GM18951 (cell line): ENCODE measurements around the gene MYO3B.

Experiments used
- POLR2A ChIP-seq: IDR thresholded peaks from 4 replicates; pipeline ENCODE4 v1.6.1; 2011; ENCODE audit warnings: mild to moderate bottlenecking; ENCODE audit not compliant: insufficient read length, insufficient read depth; ENCODE audit errors: extremely low read depth
- in situ Hi-C: fragments of 300-500 bp; cut with MboI; formaldehyde crosslinking; loops from one replicate; pipeline ENCODE4 v1.12.0; 2022; ENCODE audit warnings: low sequenced_read_pairs, mixed read lengths, inconsistent platforms; ENCODE audit not compliant: unreplicated experiment

Gene MYO3B

GRCh38 chr2:170368370-170368769, 190.4 kb downstream of the MYO3B start:
- in situ Hi-C loops: loop anchor here (10.0 kb wide), 1 partner anchor 446 kb away; the partner anchor contains the start of gene GAD1
- TF ChIP-seq POLR2A: no peak

DNA sequence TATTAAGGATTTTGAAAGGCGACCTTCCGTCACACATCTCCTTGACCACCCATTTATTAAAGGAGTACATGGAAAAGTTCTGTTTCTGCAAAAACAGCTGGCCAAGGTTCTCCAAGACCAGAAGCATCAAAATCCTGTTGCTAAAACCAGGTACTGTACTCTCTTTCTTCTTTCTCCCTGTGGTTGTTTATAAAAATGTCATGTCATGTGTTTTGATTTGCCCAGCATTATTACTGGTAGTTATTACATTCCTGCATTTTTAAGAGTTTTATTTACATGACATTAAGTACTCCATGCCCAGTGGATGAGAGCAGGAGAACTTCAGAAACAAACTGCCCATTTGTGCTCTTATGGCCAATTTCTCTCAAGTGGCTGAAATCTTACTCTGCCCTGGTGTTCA, 191.3 kb downstream of the MYO3B start:
- in situ Hi-C loops: loop anchor here (10.0 kb wide), 1 partner anchor 446 kb away; the partner anchor contains the start of gene GAD1
- no peak for TF ChIP-seq POLR2A

DNA sequence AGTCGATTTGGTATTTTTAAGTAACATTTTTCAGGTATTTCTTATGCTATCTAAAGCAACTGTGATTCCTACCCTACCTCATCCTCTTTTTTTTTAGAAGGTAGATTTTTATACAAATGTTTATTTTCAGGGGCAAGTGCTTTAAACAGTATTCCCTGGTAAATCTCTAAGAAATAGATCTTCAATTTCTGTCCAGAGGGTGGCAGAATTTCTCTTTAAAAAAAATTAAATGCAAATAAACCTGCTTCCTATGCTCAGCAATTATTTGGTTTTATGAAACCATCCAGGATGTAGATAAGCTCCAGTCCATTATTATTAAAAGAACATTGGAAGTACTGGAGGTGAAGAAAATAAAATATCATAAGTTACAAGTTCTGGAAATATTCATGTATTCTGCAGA, 191.9 kb downstream of the MYO3B start:
- in situ Hi-C loops: loop anchor here (10.0 kb wide), 1 partner anchor 445 kb away; the partner anchor contains the start of gene GAD1
- no peak for TF ChIP-seq POLR2A

- TF ChIP-seq POLR2A: no peak
- in situ Hi-C loops: no loop called here
Observed at GRCh38 chr2:170371231-170371998, 193.5 kb downstream of the MYO3B start.

DNA sequence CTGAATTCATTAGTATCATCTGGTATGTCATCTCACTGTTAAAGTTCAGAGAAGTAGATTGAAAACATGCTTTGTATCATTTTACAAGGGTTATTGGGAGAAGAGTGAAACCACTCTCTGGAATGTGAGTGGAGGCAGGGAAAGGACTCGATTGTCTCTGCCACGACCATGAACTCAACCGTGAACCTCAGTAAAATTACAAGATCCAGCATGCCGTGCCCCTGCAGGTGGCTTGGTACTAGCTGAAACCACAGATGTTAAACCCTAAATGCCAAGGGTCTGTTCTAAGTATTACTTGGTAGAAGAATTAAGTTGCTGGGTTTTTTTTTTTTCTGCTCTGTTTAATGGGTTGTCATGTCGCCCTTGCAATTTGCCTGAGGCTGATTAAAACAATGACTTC, 197.2 kb downstream of the MYO3B start:
- in situ Hi-C loops: no loop called here
- TF ChIP-seq POLR2A: no peak

DNA sequence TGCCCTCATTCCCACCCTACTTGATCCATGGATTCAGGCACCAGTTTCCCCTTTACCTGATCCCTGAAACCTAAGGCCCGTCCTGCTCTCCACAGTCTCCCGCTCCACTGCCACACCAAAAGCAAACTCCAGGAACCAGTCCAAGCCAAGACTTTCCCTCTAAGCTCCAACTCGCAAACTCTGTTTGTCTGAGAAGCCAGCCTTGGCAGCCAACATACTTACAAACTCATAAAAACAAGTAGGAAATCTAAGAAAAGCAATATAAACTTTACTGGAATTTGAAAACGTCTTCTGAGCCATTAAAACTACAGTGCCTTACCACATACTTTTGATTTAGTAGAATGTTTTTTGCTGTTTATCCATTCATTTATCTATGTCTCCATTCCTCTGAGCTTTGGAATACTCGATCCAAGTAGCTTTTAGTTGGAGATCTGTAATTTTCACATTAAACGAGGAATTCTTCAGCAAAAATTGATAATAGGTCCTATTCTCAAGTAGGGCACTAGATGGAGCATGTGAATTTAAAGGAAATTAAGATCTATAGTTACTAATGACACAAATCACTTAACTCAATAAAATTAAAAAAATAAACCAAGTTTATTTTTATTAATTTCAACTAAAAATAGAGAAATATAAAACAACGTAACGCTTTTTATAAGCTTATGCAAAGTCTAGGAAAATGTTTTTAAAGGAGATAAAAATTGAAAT, 199.7 kb downstream of the MYO3B start:
- TF ChIP-seq POLR2A: no peak
- in situ Hi-C loops: no loop called here

DNA sequence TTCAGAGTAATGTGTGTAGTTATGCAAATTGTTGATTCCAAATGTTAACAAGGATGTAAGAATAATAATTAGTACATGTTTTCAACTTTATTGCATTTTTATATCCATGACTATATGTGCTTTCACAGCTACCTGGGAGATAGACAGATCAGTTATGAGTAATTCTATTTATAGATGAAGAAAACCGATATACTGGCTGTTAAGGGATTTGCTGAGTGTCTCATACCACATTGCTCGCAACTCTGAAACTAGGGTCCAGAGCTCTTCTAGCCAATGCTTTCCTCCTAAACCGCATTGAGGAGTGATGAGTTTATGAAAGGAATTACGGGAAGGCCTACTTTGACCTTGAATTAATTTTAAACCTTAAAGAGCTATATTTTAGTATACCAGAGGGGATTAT, 202.3 kb downstream of the MYO3B start:
- TF ChIP-seq POLR2A: no peak
- in situ Hi-C loops: no loop called here

DNA sequence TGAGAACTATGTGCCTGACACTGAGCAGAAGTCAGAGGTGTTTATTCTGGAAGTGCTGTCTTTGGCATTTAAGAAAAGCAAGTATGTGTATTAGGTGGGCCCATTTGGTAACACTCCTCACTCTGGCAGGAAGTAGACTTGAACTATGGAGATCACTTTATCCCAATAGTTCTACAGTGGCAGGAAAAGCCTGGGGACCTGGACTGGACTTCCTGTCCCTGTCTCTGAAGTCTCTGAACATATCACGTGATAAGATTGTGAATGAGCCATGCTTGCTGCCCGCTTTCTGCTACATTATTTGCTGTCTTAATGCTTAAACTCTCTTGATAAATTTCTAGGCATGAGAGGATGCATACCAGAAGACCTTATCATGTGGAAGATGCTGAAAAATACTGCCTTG, 203.7 kb downstream of the MYO3B start:
- in situ Hi-C loops: no loop called here
- TF ChIP-seq POLR2A: no peak

GRCh38 chr2:170386554-170386953, 208.6 kb downstream of the MYO3B start:
- in situ Hi-C loops: no loop called here
- TF ChIP-seq POLR2A: no peak

DNA sequence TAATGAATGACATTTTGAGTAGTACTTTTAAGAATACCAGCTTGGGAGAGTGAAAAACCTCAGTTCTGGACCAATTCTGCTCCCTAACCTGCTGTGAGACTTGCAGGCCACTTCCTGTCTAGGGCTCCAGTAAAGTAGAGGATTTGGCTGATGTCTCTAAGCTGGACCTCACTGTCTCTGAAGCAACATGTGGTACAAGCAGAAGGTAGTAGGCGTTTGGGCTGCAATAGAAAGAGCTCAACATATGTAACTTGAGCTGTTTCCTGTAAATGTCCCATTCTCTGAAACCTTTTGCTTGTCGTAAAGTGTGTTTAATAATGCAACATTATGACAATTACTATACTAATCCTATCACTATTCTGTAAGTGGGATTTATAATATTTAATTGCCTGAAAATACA, 213.1 kb downstream of the MYO3B start:
- TF ChIP-seq POLR2A: no peak
- in situ Hi-C loops: no loop called here

DNA sequence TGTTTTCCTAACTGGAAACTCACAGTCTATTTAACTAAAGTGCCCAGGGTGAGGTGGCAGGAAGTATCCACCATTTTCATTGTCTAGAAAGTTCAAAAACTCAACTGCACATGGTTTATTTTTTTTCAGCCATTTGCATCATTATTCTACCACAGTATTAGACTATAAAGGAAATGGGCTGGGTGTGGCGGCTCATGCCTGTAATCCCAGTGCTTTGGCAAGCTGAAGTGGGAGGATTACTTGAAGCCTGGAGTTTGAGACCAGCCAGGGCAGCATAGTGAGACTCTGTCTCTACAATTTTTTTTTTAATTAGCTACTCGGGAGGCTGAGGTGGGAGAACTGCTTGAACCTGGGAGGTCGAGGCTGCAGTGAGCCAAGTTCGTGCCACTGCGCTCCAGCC, 213.8 kb downstream of the MYO3B start:
- in situ Hi-C loops: no loop called here

DNA sequence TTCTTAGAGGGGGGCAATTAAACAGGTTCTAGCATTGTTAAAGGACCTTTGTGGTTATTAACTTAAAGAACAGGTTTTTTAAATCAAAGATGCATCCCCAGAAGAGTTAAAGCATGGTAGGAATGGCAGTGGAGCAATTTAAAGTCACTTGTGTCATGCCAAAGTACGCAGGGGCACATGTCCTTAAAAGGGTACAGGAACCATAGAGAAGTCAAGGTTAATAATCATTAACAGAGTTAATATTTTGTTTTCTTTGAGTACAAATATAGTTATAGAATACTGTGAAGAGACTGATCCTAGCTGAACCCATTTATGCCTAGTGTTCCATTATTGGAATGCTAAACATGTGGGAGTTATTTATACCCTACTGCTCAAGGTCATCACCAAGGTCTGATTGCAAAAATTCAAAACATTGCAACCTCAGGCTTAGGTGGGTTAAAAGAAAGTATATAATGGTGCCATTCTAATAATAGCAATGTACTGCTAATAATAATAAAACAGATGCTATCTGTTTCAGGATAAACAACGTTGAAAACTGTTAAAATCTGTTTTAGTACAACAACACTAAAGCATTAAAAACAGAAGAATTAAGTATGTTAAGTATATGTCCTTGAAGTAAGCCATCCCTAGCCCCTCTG, 216.0 kb downstream of the MYO3B start:
- TF ChIP-seq POLR2A: no peak
- in situ Hi-C loops: no loop called here

More for the DNA sequence above, 213.8 kb downstream of the MYO3B start:
- TF ChIP-seq POLR2A: no peak

GRCh38 chr2:170394641-170395387, 216.9 kb downstream of the MYO3B start:
- in situ Hi-C loops: no loop called here
- no peak for TF ChIP-seq POLR2A

- TF ChIP-seq POLR2A: no peak
- in situ Hi-C loops: no loop called here
Observed at GRCh38 chr2:170396799-170397459, 219.0 kb downstream of the MYO3B start.
